GM12878 (cell line): Measurements from ENCODE around the gene ZNF132. TPM values are rescaled to one million over a fixed set of nuclear protein-coding genes. Genes with fewer than 3 reads are reported as not detected.

Source experiments
- ASH2L ChIP-seq: fragments of 300-600, 200-600 bp; sonication (generic); IDR thresholded peaks from 2 replicates; pipeline ENCODE4 v1.6.1; 2017; ENCODE audit warnings: low read depth, mild to moderate bottlenecking, borderline replicate concordance
- BHLHE40 ChIP-seq, 2 experiments: fragments of 450-650 bp in 1 of 2; IDR thresholded peaks; 2 replicates each; pipeline ENCODE4 v1.6.1; 2011 to 2017; ENCODE audit warnings: low read depth in 2 of 2, borderline replicate concordance in 1 of 2, improper control_type of control experiment in 1 of 2, low read length in 1 of 2, mild to moderate bottlenecking in 1 of 2
- CBX3 ChIP-seq: fragments of 200-600 bp; sonication (generic); IDR thresholded peaks from 2 replicates; pipeline ENCODE4 v1.6.1; 2016; ENCODE audit warnings: low read depth, borderline replicate concordance
- CBX5 ChIP-seq: sonication (generic); IDR thresholded peaks from 2 replicates; pipeline ENCODE4 v1.6.1; 2016; ENCODE audit warnings: low read depth, moderate library complexity, mild to moderate bottlenecking, inconsistent platforms
- CEBPB ChIP-seq, 2 experiments: fragments of 150-350 bp in 1 of 2; IDR thresholded peaks; 2 replicates each; pipeline ENCODE4 v1.6.1; 2012 to 2014; ENCODE audit warnings: low read depth in 2 of 2, low read length in 2 of 2, borderline replicate concordance in 1 of 2, inconsistent platforms in 1 of 2
- DPF2 ChIP-seq: fragments of 450-650 bp; IDR thresholded peaks from 2 replicates; pipeline ENCODE4 v1.6.1; 2017; ENCODE audit warnings: mild to moderate bottlenecking
- EED ChIP-seq: sonication (generic); IDR thresholded peaks from 2 replicates; pipeline ENCODE4 v1.6.1; 2016; ENCODE audit warnings: antibody characterized with exemption, low read depth
- EP300 ChIP-seq, 2 experiments: fragments of 150-350 bp in 1 of 2; IDR thresholded peaks; 2 replicates each; pipeline ENCODE4 v1.6.1; 2011 to 2012; ENCODE audit warnings: low read depth in 2 of 2, low read length in 2 of 2, borderline replicate concordance in 1 of 2, improper control_type of control experiment in 1 of 2, inconsistent platforms in 1 of 2; ENCODE audit not compliant: control insufficient read depth in 1 of 2
- FOS ChIP-seq: IDR thresholded peaks from 3 replicates; pipeline ENCODE4 v1.6.1; 2011; ENCODE audit warnings: borderline replicate concordance; ENCODE audit not compliant: insufficient read length; ENCODE audit errors: extremely low read depth
- IRF4 ChIP-seq: IDR thresholded peaks from 2 replicates; pipeline ENCODE4 v1.6.1; 2011; ENCODE audit warnings: low read depth, low read length
- KAT2A ChIP-seq: conservative IDR thresholded peaks from 2 replicates; pipeline ENCODE4 v1.6.1; 2011; ENCODE audit warnings: low read depth, low read length; ENCODE audit not compliant: control insufficient read depth
- MYB ChIP-seq: fragments of 150-350 bp; IDR thresholded peaks from 2 replicates; pipeline ENCODE4 v1.6.1; 2014; ENCODE audit warnings: mild to moderate bottlenecking, low read depth, low read length, borderline replicate concordance
- NFXL1 ChIP-seq: fragments of 450-650 bp; IDR thresholded peaks from 2 replicates; pipeline ENCODE4 v1.6.1; 2017; ENCODE audit warnings: antibody characterized with exemption, mild to moderate bottlenecking, borderline replicate concordance
- PML ChIP-seq: IDR thresholded peaks from 2 replicates; pipeline ENCODE4 v1.6.1; 2012; ENCODE audit warnings: low read length, inconsistent platforms
- POLR2A ChIP-seq: IDR thresholded peaks from 2 replicates; pipeline ENCODE4 v1.6.1; 2011; ENCODE audit warnings: low read depth, mild to moderate bottlenecking, low read length
- RB1 ChIP-seq: fragments of 450-650 bp; formaldehyde crosslinking; IDR thresholded peaks from 2 replicates; pipeline ENCODE4 v1.6.1; 2017; ENCODE audit warnings: mild to moderate bottlenecking, borderline replicate concordance
- SREBF1 ChIP-seq: IDR thresholded peaks from 2 replicates; pipeline ENCODE4 v1.6.1; 2012; ENCODE audit warnings: mild to moderate bottlenecking, low read length
- SRF ChIP-seq, 2 experiments: IDR thresholded peaks; 2 replicates each; pipeline ENCODE4 v1.6.1; 2011; ENCODE audit warnings: low read depth in 2 of 2, low read length in 2 of 2, mild to moderate bottlenecking in 1 of 2, moderate library complexity in 1 of 2
- ZNF24 ChIP-seq: fragments of 450-650 bp; IDR thresholded peaks from 2 replicates; pipeline ENCODE4 v1.6.1; 2017; ENCODE audit warnings: antibody characterized with exemption, mild to moderate bottlenecking
- polyA plus RNA-seq, 11 experiments: library from polyadenylated mRNA; depleted of rRNA in 4 of 11; unstranded in 6 of 11; stranded (reverse) in 5 of 11; fragments of >200 nt; fragmentation: Nextera tagmentation in 4 of 11; fragmentation: Illumina TruSeq in 1 of 11; extraction: Ambion mirVana in 4 of 11; extraction: Trizol in 1 of 11; gene quantifications; 1 replicate in 1 of 11; 2 replicates in 10 of 11; pipeline versions ENCODE4 v1.2.1 to v1.2.3, GENCODE V29; 2011 to 2016; ENCODE audit warnings: inconsistent platforms in 2 of 11, missing spikeins in 2 of 11, low read depth in 1 of 11
- total RNA-seq, 4 experiments: library from RNA; depleted of rRNA in 3 of 4; stranded (reverse); fragments of >200 nt in 3 of 4; fragmentation: Illumina TruSeq in 1 of 4; extraction: Trizol in 1 of 4; gene quantifications; 2 replicates each; pipeline versions ENCODE4 v1.2.1 to v1.2.3, GENCODE V29; 2013 to 2021
- TF ChIP-seq, protein P1 (sequence below): IDR thresholded peaks from 2 replicates; pipeline ENCODE4 v1.6.1; 2011; ENCODE audit warnings: mild to moderate bottlenecking, low read depth, low read length, moderate library complexity; ENCODE audit not compliant: insufficient replicate concordance
- TF ChIP-seq, protein P2 (sequence below): IDR thresholded peaks from 2 replicates; pipeline ENCODE4 v1.6.1; 2011; ENCODE audit warnings: low read depth, low read length, improper control_type of control experiment, borderline replicate concordance
- TF ChIP-seq, protein P3 (sequence below): fragments of 450-650 bp; IDR thresholded peaks from 2 replicates; pipeline ENCODE4 v1.6.1; 2016; ENCODE audit warnings: mild to moderate bottlenecking, moderate library complexity, borderline replicate concordance
- TF ChIP-seq, protein P4 (sequence below): IDR thresholded peaks from 2 replicates; pipeline ENCODE4 v1.6.1; 2012; ENCODE audit warnings: low read depth, low read length, improper control_type of control experiment

ZNF132 gene
- total and polyA plus RNA-seq, 10 of the 15 experiments (the other 5 are each of a cell fraction or from before 2014, with no cell fraction given): 0.56 to 4.0 (median 2.3) TPM

- TF ChIP-seq MYB (no peak), IRF4 (no peak), BHLHE40 (IDR thresholded peaks at IDR 0.05; ENCODE audit: borderline replicate concordance in 1 of 2, low read depth in 2 of 2, low read length in 1 of 2) (peak in 1 of 2 experiments; percentile 52; a peak in 1 of 4 replicates), CBX5 (no peak), EP300 (IDR thresholded peaks at IDR 0.05; ENCODE audit: borderline replicate concordance in 1 of 2, control insufficient read depth in 1 of 2, low read depth in 2 of 2, low read length in 2 of 2) (0 out of 4 replicates have a peak, but pooled peaks of 1 of the 2 experiments have one; percentile 25), POLR2A (peak; percentile 85), SREBF1 (peak; percentile 19; the same call in 1 of the 2 replicates), PML (no peak), EED (no peak), CEBPB (IDR thresholded peaks at IDR 0.05; ENCODE audit: borderline replicate concordance in 1 of 2, low read depth in 2 of 2, low read length in 2 of 2) (no peak), ASH2L (no peak), KAT2A (no peak), CBX3 (no peak), NFXL1 (no peak), DPF2 (no peak), FOS (no peak), SRF (IDR thresholded peaks at IDR 0.05; ENCODE audit: low read depth in 2 of 2, low read length in 2 of 2) (0 out of 4 replicates have a peak, but pooled peaks of 1 of the 2 experiments have one; percentile 3), RB1 (no peak; the same call in 1 of the 2 replicates), ZNF24 (no peak)
- TF ChIP-seq, protein P1, sequence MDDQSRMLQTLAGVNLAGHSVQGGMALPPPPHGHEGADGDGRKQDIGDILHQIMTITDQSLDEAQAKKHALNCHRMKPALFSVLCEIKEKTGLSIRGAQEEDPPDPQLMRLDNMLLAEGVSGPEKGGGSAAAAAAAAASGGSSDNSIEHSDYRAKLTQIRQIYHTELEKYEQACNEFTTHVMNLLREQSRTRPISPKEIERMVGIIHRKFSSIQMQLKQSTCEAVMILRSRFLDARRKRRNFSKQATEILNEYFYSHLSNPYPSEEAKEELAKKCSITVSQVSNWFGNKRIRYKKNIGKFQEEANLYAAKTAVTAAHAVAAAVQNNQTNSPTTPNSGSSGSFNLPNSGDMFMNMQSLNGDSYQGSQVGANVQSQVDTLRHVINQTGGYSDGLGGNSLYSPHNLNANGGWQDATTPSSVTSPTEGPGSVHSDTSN: peak; percentile 80
- TF ChIP-seq, protein P2, sequence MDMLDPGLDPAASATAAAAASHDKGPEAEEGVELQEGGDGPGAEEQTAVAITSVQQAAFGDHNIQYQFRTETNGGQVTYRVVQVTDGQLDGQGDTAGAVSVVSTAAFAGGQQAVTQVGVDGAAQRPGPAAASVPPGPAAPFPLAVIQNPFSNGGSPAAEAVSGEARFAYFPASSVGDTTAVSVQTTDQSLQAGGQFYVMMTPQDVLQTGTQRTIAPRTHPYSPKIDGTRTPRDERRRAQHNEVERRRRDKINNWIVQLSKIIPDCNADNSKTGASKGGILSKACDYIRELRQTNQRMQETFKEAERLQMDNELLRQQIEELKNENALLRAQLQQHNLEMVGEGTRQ: no peak
- TF ChIP-seq, protein P3, sequence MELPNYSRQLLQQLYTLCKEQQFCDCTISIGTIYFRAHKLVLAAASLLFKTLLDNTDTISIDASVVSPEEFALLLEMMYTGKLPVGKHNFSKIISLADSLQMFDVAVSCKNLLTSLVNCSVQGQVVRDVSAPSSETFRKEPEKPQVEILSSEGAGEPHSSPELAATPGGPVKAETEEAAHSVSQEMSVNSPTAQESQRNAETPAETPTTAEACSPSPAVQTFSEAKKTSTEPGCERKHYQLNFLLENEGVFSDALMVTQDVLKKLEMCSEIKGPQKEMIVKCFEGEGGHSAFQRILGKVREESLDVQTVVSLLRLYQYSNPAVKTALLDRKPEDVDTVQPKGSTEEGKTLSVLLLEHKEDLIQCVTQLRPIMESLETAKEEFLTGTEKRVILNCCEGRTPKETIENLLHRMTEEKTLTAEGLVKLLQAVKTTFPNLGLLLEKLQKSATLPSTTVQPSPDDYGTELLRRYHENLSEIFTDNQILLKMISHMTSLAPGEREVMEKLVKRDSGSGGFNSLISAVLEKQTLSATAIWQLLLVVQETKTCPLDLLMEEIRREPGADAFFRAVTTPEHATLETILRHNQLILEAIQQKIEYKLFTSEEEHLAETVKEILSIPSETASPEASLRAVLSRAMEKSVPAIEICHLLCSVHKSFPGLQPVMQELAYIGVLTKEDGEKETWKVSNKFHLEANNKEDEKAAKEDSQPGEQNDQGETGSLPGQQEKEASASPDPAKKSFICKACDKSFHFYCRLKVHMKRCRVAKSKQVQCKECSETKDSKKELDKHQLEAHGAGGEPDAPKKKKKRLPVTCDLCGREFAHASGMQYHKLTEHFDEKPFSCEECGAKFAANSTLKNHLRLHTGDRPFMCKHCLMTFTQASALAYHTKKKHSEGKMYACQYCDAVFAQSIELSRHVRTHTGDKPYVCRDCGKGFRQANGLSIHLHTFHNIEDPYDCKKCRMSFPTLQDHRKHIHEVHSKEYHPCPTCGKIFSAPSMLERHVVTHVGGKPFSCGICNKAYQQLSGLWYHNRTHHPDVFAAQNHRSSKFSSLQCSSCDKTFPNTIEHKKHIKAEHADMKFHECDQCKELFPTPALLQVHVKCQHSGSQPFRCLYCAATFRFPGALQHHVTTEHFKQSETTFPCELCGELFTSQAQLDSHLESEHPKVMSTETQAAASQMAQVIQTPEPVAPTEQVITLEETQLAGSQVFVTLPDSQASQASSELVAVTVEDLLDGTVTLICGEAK: peak; percentile 90
- TF ChIP-seq, protein P4, sequence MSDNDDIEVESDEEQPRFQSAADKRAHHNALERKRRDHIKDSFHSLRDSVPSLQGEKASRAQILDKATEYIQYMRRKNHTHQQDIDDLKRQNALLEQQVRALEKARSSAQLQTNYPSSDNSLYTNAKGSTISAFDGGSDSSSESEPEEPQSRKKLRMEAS: no peak; the same call in 1 of the 2 replicates
Observed at GRCh38 chr19:58439576-58440554, at the start of gene ZNF132 (continued).
